HepG2 (cell line): Measurements from ENCODE around the gene CCDC73. TPM values are rescaled to one million over a fixed set of nuclear protein-coding genes. Genes with fewer than 3 reads are reported as not detected.

Experiments
- ATAC-seq: fragments of 200-7000 bp; cut with Tn5 transposase; 3 replicates; pipeline ENCODE4 v1.9.1; 2020; ENCODE audit warnings: mild to moderate bottlenecking, moderate library complexity
- BruUV-seq: library from RNA; stranded (reverse); fragments of 400-500 nt; replicated peaks from 2 replicates; lab custom pipeline; 2021; lab: Mats Ljungman, UMichigan
- CTCF ChIA-PET: fragments of 300-600 bp; formaldehyde crosslinking; extraction: SDS; loops from one replicate; lab custom pipeline; 2021; ENCODE audit warnings: low total read pairs, inconsistent platforms, low intra/inter-chr PET ratio; lab: Yijun Ruan, JAX
- POLR2A ChIA-PET: fragments of 350-600 bp; sonication (Branson Sonifier 250); formaldehyde crosslinking; loops from one replicate; lab custom pipeline; 2020; ENCODE audit warnings: antibody characterized with exemption, inconsistent platforms; lab: Yijun Ruan, JAX
- DNase-seq: peaks from one replicate; pipeline ENCODE4 v3.0.0-alpha.2; 2015; ENCODE audit warnings: low spot score
- FAIRE-seq: peaks from 3 replicates; lab custom pipeline; 2011; peaks lifted over from hg19 to GRCh38; lab: Jason Lieb, UNC
- H2AFZ ChIP-seq: one replicate; pipeline ENCODE4 v1.6.1; 2011; ENCODE audit warnings: low read length, inconsistent platforms
- H3K27ac ChIP-seq: fragments of 300-600 bp; 3 replicates; pipeline ENCODE4 v1.8.0; 2011; ENCODE audit warnings: mixed run types, mild to moderate bottlenecking, mixed read lengths, low read length, inconsistent platforms; ENCODE audit not compliant: insufficient read depth; ENCODE audit errors: extremely low read length
- H3K27me3 ChIP-seq, 2 experiments: fragments of 200-600 bp in 1 of 2; 2 replicates in 1 of 2; 3 replicates in 1 of 2; pipeline versions ENCODE4 v1.6.0 to v1.8.0; 2011; ENCODE audit warnings: low read length in 2 of 2, mild to moderate bottlenecking in 2 of 2, moderate library complexity in 2 of 2, inconsistent platforms in 1 of 2; ENCODE audit not compliant: insufficient read depth in 2 of 2, control insufficient read depth in 1 of 2
- H3K36me3 ChIP-seq, 2 experiments: fragments of 200-600 bp in 1 of 2; replicated peaks in 1 of 2; 2 replicates in 1 of 2; 3 replicates in 1 of 2; pipeline versions ENCODE4 v1.5.1 to v1.8.0; 2011; ENCODE audit warnings: low read length in 2 of 2, inconsistent platforms in 1 of 2; ENCODE audit not compliant: insufficient read depth in 2 of 2, control insufficient read depth in 1 of 2
- H3K4me1 ChIP-seq: 2 replicates; pipeline ENCODE4 v1.5.1; 2012; ENCODE audit warnings: low read length, inconsistent platforms; ENCODE audit not compliant: insufficient read depth
- H3K4me2 ChIP-seq: 2 replicates; pipeline ENCODE4 v1.6.0; 2011; ENCODE audit warnings: low read depth, low read length, inconsistent platforms
- H3K4me3 ChIP-seq, 3 experiments: fragments of 200-600 bp in 1 of 3; sonication (generic), shearing (Covaris generic) in 1 of 3; replicated peaks in 1 of 3; 2 replicates each; pipeline ENCODE4 v1.5.1; 2011 to 2016; ENCODE audit warnings: low read length in 3 of 3, inconsistent platforms in 2 of 3, low read depth in 2 of 3, mild to moderate bottlenecking in 2 of 3, control low read depth in 1 of 3, mixed read lengths in 1 of 3; ENCODE audit not compliant: insufficient read depth in 1 of 3
- H3K79me2 ChIP-seq: one replicate; pipeline ENCODE4 v1.6.1; 2011; ENCODE audit warnings: low read length, inconsistent platforms; ENCODE audit not compliant: insufficient read depth
- H3K9ac ChIP-seq: 2 replicates; pipeline ENCODE4 v1.6.0; 2011; ENCODE audit warnings: mild to moderate bottlenecking, low read depth, low read length, inconsistent platforms; ENCODE audit not compliant: insufficient read depth
- H3K9me3 ChIP-seq: 2 replicates; pipeline ENCODE4 v1.5.1; 2012; ENCODE audit warnings: mild to moderate bottlenecking, low read length
- H4K20me1 ChIP-seq: 2 replicates; pipeline ENCODE4 v1.6.0; 2011; ENCODE audit warnings: inconsistent platforms, mild to moderate bottlenecking, low read length, moderate library complexity; ENCODE audit not compliant: insufficient read depth
- EHMT2 ChIP-seq: fragments of 200-600 bp; sonication (generic); IDR thresholded peaks from 2 replicates; pipeline ENCODE4 v1.7.0; 2017; ENCODE audit warnings: antibody characterized with exemption, low read depth, low read length, borderline replicate concordance
- HNRNPK ChIP-seq: fragments of 200-400 bp; formaldehyde crosslinking; IDR thresholded peaks from 2 replicates; pipeline ENCODE4 v1.6.1; 2018; ENCODE audit warnings: low read length, low read depth, moderate library complexity, mild to moderate bottlenecking; ENCODE audit not compliant: poor library complexity, severe bottlenecking
- KDM3A ChIP-seq: IDR thresholded peaks from 2 replicates; pipeline ENCODE4 v1.6.1; 2018; ENCODE audit warnings: low read depth, missing compliant biosample characterization
- TIGD3 ChIP-seq: sonication (generic); formaldehyde crosslinking; IDR thresholded peaks from 2 replicates; pipeline ENCODE4 v1.5.1; 2020; ENCODE audit warnings: mild to moderate bottlenecking, missing genetic modification reagents, borderline replicate concordance
- UBTF ChIP-seq: sonication (generic); formaldehyde crosslinking; IDR thresholded peaks from 2 replicates; pipeline ENCODE4 v1.4.0; 2020; ENCODE audit warnings: mild to moderate bottlenecking, missing genetic modification reagents
- ZNF329 ChIP-seq: sonication (generic); formaldehyde crosslinking; IDR thresholded peaks from 2 replicates; pipeline ENCODE4 v1.9.0; 2021; ENCODE audit warnings: low read depth, mild to moderate bottlenecking, missing genetic modification reagents
- ZNF510 ChIP-seq: sonication (generic); formaldehyde crosslinking; IDR thresholded peaks from 2 replicates; pipeline ENCODE4 v1.4.0; 2020; ENCODE audit warnings: low read depth, mild to moderate bottlenecking, missing genetic modification reagents
- ZSCAN12 ChIP-seq: sonication (generic); formaldehyde crosslinking; IDR thresholded peaks from 2 replicates; pipeline ENCODE4 v1.9.0; 2021; ENCODE audit warnings: mild to moderate bottlenecking, missing genetic modification reagents
- WGBS: methylation state at CpG from one replicate; pipeline ENCODE4 v1.1.6; 2017; ENCODE audit warnings: low lambda C conversion rate; 5-methylcytosine and 5-hydroxymethylcytosine counted together
- in situ Hi-C: cut with HindIII; loops from 2 replicates; pipeline ENCODE4 v1.10.0; 2017; ENCODE audit warnings: low pct_unique_long_range_greater_than_20kb; ENCODE audit not compliant: extremely low pct_ligation_motif_present
- intact Hi-C: fragments of 100-400 bp; cut with micrococcal nuclease; formaldehyde crosslinking; loops from one replicate; pipeline ENCODE4 v1.10.0; 2022; ENCODE audit not compliant: unreplicated experiment
- polyA plus RNA-seq, 8 experiments: library from polyadenylated mRNA; depleted of rRNA in 3 of 8; stranded (reverse) in 7 of 8; unstranded in 1 of 8; fragments of >200 nt; fragmentation: Illumina TruSeq in 4 of 8; extraction: Trizol in 4 of 8; gene quantifications; 2 replicates each; pipeline versions ENCODE4 v1.2.1 to v1.2.3, GENCODE V29; 2011 to 2016; ENCODE audit warnings: low read depth in 4 of 8, missing spikeins in 1 of 8, mixed read lengths in 1 of 8; ENCODE audit not compliant: insufficient read depth in 1 of 8
- total RNA-seq, 5 experiments: library from RNA; depleted of rRNA; stranded (reverse); fragments of >200 nt; fragmentation: Illumina TruSeq; extraction: Trizol; gene quantifications; 2 replicates each; pipeline ENCODE4 v1.2.3, GENCODE V29; 2016; ENCODE audit warnings: low read depth in 1 of 5
- TF ChIP-seq, protein P1 (sequence below): sonication (generic); formaldehyde crosslinking; IDR thresholded peaks from 2 replicates; pipeline ENCODE4 v1.5.0; 2020; ENCODE audit warnings: mild to moderate bottlenecking, missing genetic modification reagents, moderate library complexity
- TF ChIP-seq, protein P2 (sequence below): sonication (generic); formaldehyde crosslinking; IDR thresholded peaks from 2 replicates; pipeline ENCODE4 v1.4.0; 2020; ENCODE audit warnings: missing genetic modification reagents
- TF ChIP-seq, protein P3 (sequence below): sonication (generic); formaldehyde crosslinking; IDR thresholded peaks from 2 replicates; pipeline ENCODE4 v1.8.1; 2023; ENCODE audit warnings: mild to moderate bottlenecking, moderate library complexity, missing genetic modification reagents

CCDC73 gene
- total and polyA plus RNA-seq, 2 of the 13 experiments (the other 11 are each of a cell fraction or from before 2014, with no cell fraction given), result 0.01 to 0.11 TPM

- no TSS peak for BruUV-seq
- H3K27ac ChIP-seq, result no peak overlapping the region
- intact Hi-C loops (loop anchor here (1.0 kb wide), 1 partner anchor 207 kb away; no protein-coding TSS in a partner anchor), in situ Hi-C loops (no loop called here)
- no peak overlapping the region for H3K4me3 ChIP-seq
- H3K27me3 ChIP-seq, result no peaks in the 10 kb centered on the region; a peak in 1 of 5 replicates
- FAIRE-seq (no peak), DNase-seq (peak; percentile 46), ATAC-seq (peak; percentile 18; the same call in 1 of the 3 replicates)
- H3K79me2 ChIP-seq, result peaks cover 51% of the 10 kb centered on the region
- peaks cover 34% of the 10 kb centered on the region for H3K4me1 ChIP-seq
- H3K4me2 ChIP-seq, result peak overlapping the region; percentile 37
- peaks cover 7 to 32% of the 10 kb centered on the region in 2 experiments for H3K36me3 ChIP-seq
- no peak overlapping the region for H3K9ac ChIP-seq
- peaks cover 35% of the 10 kb centered on the region for H4K20me1 ChIP-seq
- H2AFZ ChIP-seq, result no peak overlapping the region
- WGBS, result 70% methylated on average over 4 of the region's 4 CpGs
- CTCF ChIA-PET, result no interaction called here
- TF ChIP-seq ZNF329 (CRISPR knock-in tag) (no peak), ZNF510 (no peak), ZSCAN12 (no peak), KDM3A (CRISPR knock-in tag) (no peak), EHMT2 (no peak), TIGD3 (CRISPR knock-in tag) (no peak), UBTF (CRISPR knock-in tag) (no peak), HNRNPK (no peak)
- TF ChIP-seq, protein P1, sequence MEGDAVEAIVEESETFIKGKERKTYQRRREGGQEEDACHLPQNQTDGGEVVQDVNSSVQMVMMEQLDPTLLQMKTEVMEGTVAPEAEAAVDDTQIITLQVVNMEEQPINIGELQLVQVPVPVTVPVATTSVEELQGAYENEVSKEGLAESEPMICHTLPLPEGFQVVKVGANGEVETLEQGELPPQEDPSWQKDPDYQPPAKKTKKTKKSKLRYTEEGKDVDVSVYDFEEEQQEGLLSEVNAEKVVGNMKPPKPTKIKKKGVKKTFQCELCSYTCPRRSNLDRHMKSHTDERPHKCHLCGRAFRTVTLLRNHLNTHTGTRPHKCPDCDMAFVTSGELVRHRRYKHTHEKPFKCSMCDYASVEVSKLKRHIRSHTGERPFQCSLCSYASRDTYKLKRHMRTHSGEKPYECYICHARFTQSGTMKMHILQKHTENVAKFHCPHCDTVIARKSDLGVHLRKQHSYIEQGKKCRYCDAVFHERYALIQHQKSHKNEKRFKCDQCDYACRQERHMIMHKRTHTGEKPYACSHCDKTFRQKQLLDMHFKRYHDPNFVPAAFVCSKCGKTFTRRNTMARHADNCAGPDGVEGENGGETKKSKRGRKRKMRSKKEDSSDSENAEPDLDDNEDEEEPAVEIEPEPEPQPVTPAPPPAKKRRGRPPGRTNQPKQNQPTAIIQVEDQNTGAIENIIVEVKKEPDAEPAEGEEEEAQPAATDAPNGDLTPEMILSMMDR (CRISPR knock-in tag), result peak; percentile 34; the same call in 1 of the 2 replicates
- TF ChIP-seq, protein P2, sequence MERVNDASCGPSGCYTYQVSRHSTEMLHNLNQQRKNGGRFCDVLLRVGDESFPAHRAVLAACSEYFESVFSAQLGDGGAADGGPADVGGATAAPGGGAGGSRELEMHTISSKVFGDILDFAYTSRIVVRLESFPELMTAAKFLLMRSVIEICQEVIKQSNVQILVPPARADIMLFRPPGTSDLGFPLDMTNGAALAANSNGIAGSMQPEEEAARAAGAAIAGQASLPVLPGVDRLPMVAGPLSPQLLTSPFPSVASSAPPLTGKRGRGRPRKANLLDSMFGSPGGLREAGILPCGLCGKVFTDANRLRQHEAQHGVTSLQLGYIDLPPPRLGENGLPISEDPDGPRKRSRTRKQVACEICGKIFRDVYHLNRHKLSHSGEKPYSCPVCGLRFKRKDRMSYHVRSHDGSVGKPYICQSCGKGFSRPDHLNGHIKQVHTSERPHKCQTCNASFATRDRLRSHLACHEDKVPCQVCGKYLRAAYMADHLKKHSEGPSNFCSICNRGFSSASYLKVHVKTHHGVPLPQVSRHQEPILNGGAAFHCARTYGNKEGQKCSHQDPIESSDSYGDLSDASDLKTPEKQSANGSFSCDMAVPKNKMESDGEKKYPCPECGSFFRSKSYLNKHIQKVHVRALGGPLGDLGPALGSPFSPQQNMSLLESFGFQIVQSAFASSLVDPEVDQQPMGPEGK, result 0 out of 2 replicates have a peak, but pooled peaks have one; percentile 18
- TF ChIP-seq, protein P3, sequence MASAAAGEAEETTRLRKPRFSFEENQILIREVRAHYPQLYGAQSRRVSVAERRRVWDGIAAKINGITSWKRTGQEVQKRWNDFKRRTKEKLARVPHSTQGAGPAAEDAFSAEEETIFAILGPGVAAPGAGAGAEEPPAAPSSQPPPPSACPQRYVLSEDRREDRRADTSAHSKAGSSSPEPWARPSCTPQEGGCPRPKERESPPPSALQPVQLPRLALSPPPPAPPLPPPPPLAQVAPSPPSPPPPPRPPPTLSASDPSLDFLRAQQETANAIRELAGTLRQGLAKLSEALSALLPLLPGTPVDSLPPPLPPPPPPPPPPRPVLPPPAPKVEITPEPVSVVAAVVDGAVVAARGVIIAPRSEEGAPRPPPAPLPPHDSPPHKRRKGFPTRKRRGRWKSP (CRISPR knock-in tag), result no peak
- TF ChIP-seq, all 625 proteins: peak for 2
- POLR2A ChIA-PET, result no interaction called here
- H3K9me3 ChIP-seq, result no peaks in the 10 kb centered on the region
These were observed 207.8 kb downstream of the CCDC73 start for GRCh38 chr11:32586576-32587190.
